Stimulated activated CD4-positive, alpha-beta T cell treated with anti-CD3 and anti-CD28 coated beads, Interleukin-12 subunit alpha, Interleukin-12 subunit beta, amount 100 ng/mL, for 4 hours (primary cell): ENCODE data around the gene VTCN1.

Source experiments
- DNase-seq: peaks from one replicate; pipeline ENCODE4 v3.0.0-alpha.2; 2020

Gene VTCN1

GRCh38 chr1:117093870-117094621, 116.7 kb downstream of the VTCN1 start:
- DNase-seq = no peak
